Inflammatory macrophage treated with lipopolysaccharide for 4 hours (primary cell): ENCODE results near the gene RXFP1.

Experiments used
- DNase-seq: peaks from one replicate; pipeline ENCODE4 v3.0.0-alpha.2; 2020

The RXFP1 gene

GRCh38 chr4:158676076-158676475 is 154.4 kb downstream of the RXFP1 start:
- no peak for DNase-seq

GRCh38 chr4:158678767-158679166 is 157.1 kb downstream of the RXFP1 start:
- DNase-seq, result no peak

GRCh38 chr4:158681629-158682028 is 159.9 kb downstream of the RXFP1 start:
- no peak for DNase-seq

- DNase-seq, result no peak
Measured at GRCh38 chr4:158682066-158682465, 160.4 kb downstream of the RXFP1 start.

GRCh38 chr4:158688813-158689212 is 167.1 kb downstream of the RXFP1 start:
- DNase-seq, result no peak
